ENCODE measurements around the gene GCNT4. TPM values are rescaled to one million over a fixed set of nuclear protein-coding genes. Genes with fewer than 3 reads are reported as not detected.
"Not testable (repeated sequence)": the region's sequence is repeated elsewhere in the genome, so short reads cannot be mapped to it uniquely, and the experiment has no call there.

Gene GCNT4
- total and polyA plus RNA-seq, 2 of the 8 experiments (the other 6 are each of a cell fraction or from before 2014, with no cell fraction given) = 1.1 to 14.5 TPM

GRCh38 chr5:75095956-75096355, 43.6 kb upstream of the GCNT4 start:
- H3K14ac ChIP-seq (ENCODE audit: insufficient read length); H3K18ac ChIP-seq (ENCODE audit: extremely low read depth, low read length); H3K9me3 ChIP-seq (ENCODE audit: insufficient read depth in 2 of 2, low read depth in 1 of 2, low read length in 1 of 2); FAIRE-seq; H2BK20ac ChIP-seq (ENCODE audit: low read length); H2BK12ac ChIP-seq (ENCODE audit: low read depth, low read length); H4K91ac ChIP-seq (replicated peaks; ENCODE audit: insufficient read length, low read length); H3K4me1 ChIP-seq (replicated peaks in 1 of 4; ENCODE audit: control insufficient read depth in 3 of 4, insufficient read depth in 4 of 4, low read length in 3 of 4); H2BK5ac ChIP-seq (ENCODE audit: low read depth, low read length); H4K8ac ChIP-seq (ENCODE audit: extremely low read depth, insufficient read depth, low read length); H3K36me3 ChIP-seq (ENCODE audit: control insufficient read depth in 2 of 4, insufficient read depth in 4 of 4, low read length in 3 of 4); DNase-seq (ENCODE audit: low read depth in 1 of 2, low spot score in 2 of 2); H3K27me3 ChIP-seq (replicated peaks in 1 of 4; ENCODE audit: control insufficient read depth in 3 of 4, extremely low read depth in 1 of 4, insufficient read depth in 3 of 4, low read length in 3 of 4); POLR2A ChIA-PET (ENCODE audit: partially characterized antibody); H3K9ac ChIP-seq (replicated peaks in 1 of 4; ENCODE audit: extremely low read depth in 1 of 4, low read depth in 3 of 4, low read length in 3 of 4); H2AK5ac ChIP-seq (ENCODE audit: low read depth, low read length); H3K4me2 ChIP-seq (ENCODE audit: insufficient read depth in 1 of 2, low read depth in 2 of 2, low read length in 2 of 2); H3K4me3 ChIP-seq (ENCODE audit: extremely low read depth in 1 of 4, insufficient read depth in 2 of 4, low read depth in 3 of 4, low read length in 4 of 4); H4K5ac ChIP-seq (ENCODE audit: insufficient read length, low read depth, low read length); H3K23ac ChIP-seq (ENCODE audit: insufficient read length); H3K27ac ChIP-seq (ENCODE audit: low read depth, low read length); H3K56ac ChIP-seq (replicated peaks; ENCODE audit: insufficient read length, low read depth, low read length); H3K79me2 ChIP-seq (ENCODE audit: control insufficient read depth in 1 of 2, insufficient read depth in 2 of 2, low read length in 2 of 2); H3K79me1 ChIP-seq (ENCODE audit: low read depth, low read length); H3K4ac ChIP-seq (replicated peaks; ENCODE audit: insufficient read length, low read depth, low read length); H2BK120ac ChIP-seq (replicated peaks; ENCODE audit: low read depth, low read length); H4K20me1 ChIP-seq (replicated peaks in 1 of 2; ENCODE audit: control insufficient read depth in 1 of 2, insufficient read depth in 2 of 2, low read length in 2 of 2); H2AFZ ChIP-seq (ENCODE audit: low read length); H3K23me2 ChIP-seq (ENCODE audit: low read depth, low read length); H2BK15ac ChIP-seq (ENCODE audit: low read length): not testable (repeated sequence)
- WGBS, 2 experiments (ENCODE audit: extremely low coverage in 1 of 2, insufficient coverage in 1 of 2, insufficient read length in 1 of 2, insufficient replicate concordance in 2 of 2, low coverage in 1 of 2, low lambda C conversion rate in 2 of 2, missing lambda C conversion rate in 1 of 2) = 90% methylated on average over 3 of the region's 3 CpGs; no CpG with 5 or more reads in 1 of the 2 experiments
- CTCF ChIA-PET (ENCODE audit: partially characterized antibody) = interaction anchor here (1.0 kb wide), 1 partner anchor 47 kb away, joined by 3 read pairs; no protein-coding TSS in a partner anchor
